ENCODE measurements around the gene TMEM44. TPM values are rescaled to one million over a fixed set of nuclear protein-coding genes. Genes with fewer than 3 reads are reported as not detected.

The TMEM44 gene
- total and polyA plus RNA-seq, 2 donors (not counting 3 experiments of a cell fraction or from before 2014, with no cell fraction given), result 93.8 to 125 TPM

DNA sequence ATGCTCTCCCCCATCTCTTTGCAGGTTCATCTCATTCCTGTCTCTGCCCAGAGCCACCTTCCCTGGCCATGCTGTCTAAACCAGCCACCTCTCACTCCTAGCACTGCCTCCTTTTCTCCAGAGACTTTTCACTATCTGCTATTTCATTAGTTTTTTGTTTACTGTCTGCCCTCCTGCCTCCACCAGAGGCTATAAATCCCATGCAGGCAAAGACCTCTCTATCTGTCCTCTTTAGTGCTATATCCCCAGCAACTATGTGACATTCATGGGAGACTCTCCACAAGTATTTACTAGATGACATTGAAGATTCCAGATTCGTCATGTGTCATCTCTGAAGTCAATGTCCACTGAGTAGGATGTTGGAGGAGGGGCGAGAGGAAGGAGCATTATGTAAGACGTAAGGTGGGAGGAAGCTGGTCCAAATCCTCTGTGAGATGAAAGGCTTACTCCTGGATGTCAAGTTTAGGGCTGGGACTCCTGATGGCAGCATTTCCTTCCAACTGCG lies 49.0 kb upstream of the TMEM44 start:
- no peaks in the 10 kb centered on the region for H4K20me1 ChIP-seq (replicated peaks; ENCODE audit: control insufficient read depth, extremely low read depth, insufficient read depth, low read length)
- POLR2A ChIA-PET, result interaction anchor here (0.6 to 1.4 kb wide), 12 partner anchors 10 to 588 kb away, joined by 3 to 10 read pairs (median 4); partner anchors contain the start of genes LSG1 and XXYLT1
- no peaks in the 10 kb centered on the region for H3K9me3 ChIP-seq (replicated peaks; ENCODE audit: control insufficient read depth, insufficient read depth, low read length)
- no peak for DNase-seq (ENCODE audit: low read depth, low spot score)
- intact Hi-C loops (cut with micrococcal nuclease), result loop anchor here (1.0 to 10.0 kb wide), 8 partner anchors 323 to 840 kb away; no protein-coding TSS in a partner anchor
- H3K4me1 ChIP-seq (ENCODE audit: control insufficient read depth, extremely low read depth, insufficient read depth, low read length), result peaks cover 18% of the 10 kb centered on the region
- H3K79me2 ChIP-seq (ENCODE audit: control insufficient read depth, insufficient read depth, low read length), result peaks cover 15% of the 10 kb centered on the region
- BruUV-seq (replicated peaks), result no TSS peak
- H3K4me3 ChIP-seq (replicated peaks in 1 of 3; ENCODE audit: insufficient read depth in 1 of 3, low read depth in 1 of 3, low read length in 3 of 3), result no peak overlapping the region
- CTCF ChIA-PET, result interaction anchor here (0.6 to 2.8 kb wide), 77 partner anchors 8 to 840 kb away, joined by 3 to 76 read pairs (median 6); partner anchors contain the start of genes LSG1, TMEM44 and XXYLT1
- no peak overlapping the region for H3K27ac ChIP-seq (ENCODE audit: insufficient read depth, low read depth, low read length)
- no peak overlapping the region for H3K4me2 ChIP-seq (ENCODE audit: insufficient read depth, low read length)
- H3K9ac ChIP-seq (replicated peaks; ENCODE audit: extremely low read depth, insufficient read depth, low read length), result no peak overlapping the region
- dilution Hi-C loops (cut with MboI; ENCODE audit: extremely low pct_ligation_motif_present, low sequenced_read_pairs), result loop anchor here (10.0 to 25.0 kb wide), 2 partner anchors 430 to 563 kb away; no protein-coding TSS in a partner anchor
- TF ChIP-seq JUN (IDR thresholded peaks at IDR 0.05; ENCODE audit: borderline replicate concordance, insufficient read depth, insufficient read length, low read depth) (no peak), FOS (IDR thresholded peaks at IDR 0.05; ENCODE audit: borderline replicate concordance, insufficient read depth, low read length) (no peak)
- peak overlapping the region; percentile 3 for H2AFZ ChIP-seq (ENCODE audit: low read depth, low read length)
- FAIRE-seq, result no peak
- H3K27me3 ChIP-seq (ENCODE audit: control insufficient read depth in 2 of 2, insufficient read depth in 2 of 2, low read length in 2 of 2), result no peaks in the 10 kb centered on the region
- H3K36me3 ChIP-seq (ENCODE audit: control insufficient read depth in 2 of 2, extremely low read depth in 1 of 2, insufficient read depth in 2 of 2, low read length in 2 of 2), result peaks cover 4 to 5% of the 10 kb centered on the region in 2 experiments
- H3K9me1 ChIP-seq (replicated peaks; ENCODE audit: control insufficient read depth, extremely low read depth, insufficient read depth, low read length), result no peaks in the 10 kb centered on the region

DNA sequence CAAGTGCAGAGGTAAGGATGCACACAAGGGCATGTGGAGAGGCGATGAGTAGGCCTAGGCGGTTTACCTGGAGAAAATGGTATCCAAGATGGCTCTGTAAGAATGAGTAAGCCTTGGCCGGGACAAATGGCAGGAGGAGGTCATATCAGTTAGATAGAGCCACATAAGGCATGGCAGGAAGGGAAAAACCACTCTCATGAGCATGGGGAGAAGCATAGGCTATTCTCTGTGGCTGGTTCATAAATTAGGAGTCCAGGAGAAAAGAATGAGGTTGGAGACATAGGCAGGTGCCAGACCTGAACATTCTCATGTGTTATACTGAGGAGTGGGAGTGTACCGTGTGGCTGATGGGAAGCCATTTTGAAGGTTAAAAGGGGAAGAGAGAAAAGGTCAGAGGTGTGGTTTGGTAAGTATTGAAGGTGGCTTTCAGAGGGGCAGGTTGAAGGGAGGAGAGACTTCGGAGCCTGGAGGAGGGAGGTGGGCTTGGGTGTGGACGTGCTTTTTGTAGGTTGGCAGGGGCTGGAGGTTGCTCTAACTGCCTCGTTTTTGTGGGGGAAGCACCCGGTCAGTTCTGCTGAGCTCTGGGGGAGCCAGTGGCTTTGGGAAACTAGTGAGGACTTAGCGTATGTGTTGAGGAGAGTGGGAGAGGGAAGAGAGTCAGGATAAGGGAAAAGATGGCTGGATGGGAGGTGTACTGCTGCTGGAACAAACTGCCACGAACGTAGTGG lies 47.8 kb upstream of the TMEM44 start:
- TF ChIP-seq POLR2AphosphoS5 (IDR thresholded peaks at IDR 0.05; ENCODE audit: insufficient read depth, low read depth, low read length) (no peak), MYC (IDR thresholded peaks at IDR 0.05; ENCODE audit: low read depth, low read length) (no peak), GATA2 (IDR thresholded peaks at IDR 0.05; ENCODE audit: insufficient read depth, insufficient read length, low read depth, low read length) (no peak), EZH2 (IDR thresholded peaks at IDR 0.05; ENCODE audit: borderline replicate concordance, low read depth, low read length, severe bottlenecking) (no peak), POLR2A (IDR thresholded peaks at IDR 0.05; ENCODE audit: low read depth, low read length) (no peak), JUN (IDR thresholded peaks at IDR 0.05; ENCODE audit: borderline replicate concordance, insufficient read depth, insufficient read length, low read depth) (no peak), FOS (IDR thresholded peaks at IDR 0.05; ENCODE audit: borderline replicate concordance, insufficient read depth, low read length) (no peak)
- TF ChIP-seq, protein P1, sequence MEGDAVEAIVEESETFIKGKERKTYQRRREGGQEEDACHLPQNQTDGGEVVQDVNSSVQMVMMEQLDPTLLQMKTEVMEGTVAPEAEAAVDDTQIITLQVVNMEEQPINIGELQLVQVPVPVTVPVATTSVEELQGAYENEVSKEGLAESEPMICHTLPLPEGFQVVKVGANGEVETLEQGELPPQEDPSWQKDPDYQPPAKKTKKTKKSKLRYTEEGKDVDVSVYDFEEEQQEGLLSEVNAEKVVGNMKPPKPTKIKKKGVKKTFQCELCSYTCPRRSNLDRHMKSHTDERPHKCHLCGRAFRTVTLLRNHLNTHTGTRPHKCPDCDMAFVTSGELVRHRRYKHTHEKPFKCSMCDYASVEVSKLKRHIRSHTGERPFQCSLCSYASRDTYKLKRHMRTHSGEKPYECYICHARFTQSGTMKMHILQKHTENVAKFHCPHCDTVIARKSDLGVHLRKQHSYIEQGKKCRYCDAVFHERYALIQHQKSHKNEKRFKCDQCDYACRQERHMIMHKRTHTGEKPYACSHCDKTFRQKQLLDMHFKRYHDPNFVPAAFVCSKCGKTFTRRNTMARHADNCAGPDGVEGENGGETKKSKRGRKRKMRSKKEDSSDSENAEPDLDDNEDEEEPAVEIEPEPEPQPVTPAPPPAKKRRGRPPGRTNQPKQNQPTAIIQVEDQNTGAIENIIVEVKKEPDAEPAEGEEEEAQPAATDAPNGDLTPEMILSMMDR (IDR thresholded peaks at IDR 0.05; ENCODE audit: extremely low read depth in 1 of 2, insufficient read depth in 1 of 2, low read depth in 1 of 2, low read length in 2 of 2), result no peak
- TF ChIP-seq, protein P2, sequence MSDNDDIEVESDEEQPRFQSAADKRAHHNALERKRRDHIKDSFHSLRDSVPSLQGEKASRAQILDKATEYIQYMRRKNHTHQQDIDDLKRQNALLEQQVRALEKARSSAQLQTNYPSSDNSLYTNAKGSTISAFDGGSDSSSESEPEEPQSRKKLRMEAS (IDR thresholded peaks at IDR 0.05; ENCODE audit: insufficient read depth, insufficient read length), result no peak
- H3K4me2 ChIP-seq (ENCODE audit: insufficient read depth, low read length), result no peak overlapping the region
- no peak overlapping the region for H2AFZ ChIP-seq (ENCODE audit: low read depth, low read length)
- ChIA-PET CTCF (no interaction called here), POLR2A (no interaction called here)
- peaks cover 18% of the 10 kb centered on the region for H3K4me1 ChIP-seq (ENCODE audit: control insufficient read depth, extremely low read depth, insufficient read depth, low read length)
- dilution Hi-C loops (cut with MboI; ENCODE audit: extremely low pct_ligation_motif_present, low sequenced_read_pairs), result loop anchor here (10.0 to 25.0 kb wide), 2 partner anchors 431 to 564 kb away; no protein-coding TSS in a partner anchor
- H3K9ac ChIP-seq (replicated peaks; ENCODE audit: extremely low read depth, insufficient read depth, low read length), result no peak overlapping the region
- no peaks in the 10 kb centered on the region for H3K36me3 ChIP-seq (ENCODE audit: control insufficient read depth in 2 of 2, extremely low read depth in 1 of 2, insufficient read depth in 2 of 2, low read length in 2 of 2)
- FAIRE-seq, result no peak
- no peak for DNase-seq (ENCODE audit: low read depth, low spot score)
- no peak overlapping the region for H3K27ac ChIP-seq (ENCODE audit: insufficient read depth, low read depth, low read length)
- H3K9me1 ChIP-seq (replicated peaks; ENCODE audit: control insufficient read depth, extremely low read depth, insufficient read depth, low read length), result no peaks in the 10 kb centered on the region
- intact Hi-C loops (cut with micrococcal nuclease), result loop anchor here (10.0 kb wide), 1 partner anchor 324 kb away; no protein-coding TSS in a partner anchor
- no peaks in the 10 kb centered on the region for H4K20me1 ChIP-seq (replicated peaks; ENCODE audit: control insufficient read depth, extremely low read depth, insufficient read depth, low read length)
- H3K4me3 ChIP-seq (replicated peaks in 1 of 3; ENCODE audit: insufficient read depth in 1 of 3, low read depth in 1 of 3, low read length in 3 of 3), result no peak overlapping the region
- H3K9me3 ChIP-seq (replicated peaks; ENCODE audit: control insufficient read depth, insufficient read depth, low read length), result no peaks in the 10 kb centered on the region
- H3K79me2 ChIP-seq (ENCODE audit: control insufficient read depth, insufficient read depth, low read length), result peaks cover 3% of the 10 kb centered on the region
- no peaks in the 10 kb centered on the region for H3K27me3 ChIP-seq (ENCODE audit: control insufficient read depth in 2 of 2, insufficient read depth in 2 of 2, low read length in 2 of 2)
- no TSS peak for BruUV-seq (replicated peaks)
